ENCODE measurements around the gene GSK3B. TPM values are rescaled to one million over a fixed set of nuclear protein-coding genes. Genes with fewer than 3 reads are reported as not detected.

GSK3B gene
- total RNA-seq, 6 donors from 2014 or later, result 41.4 to 84.9 (median 48.0) TPM

- TF ChIP-seq EP300 (IDR thresholded peaks at IDR 0.05) (no peak), CTCF (IDR thresholded peaks at IDR 0.05) (no peak), POLR2AphosphoS5 (IDR thresholded peaks at IDR 0.05) (no peak), POLR2A (IDR thresholded peaks at IDR 0.05) (no peak)
- Histone ChIP-seq H3K36me3 (peaks cover 7 to 22% (median 9%) of the 10 kb centered on the region in 4 donors), H3K9me3 (no peaks in the 10 kb centered on the region), H3K27me3 (no peaks in the 10 kb centered on the region), H3K4me1 (no peaks in the 10 kb centered on the region), H3K4me3 (no peak overlapping the region), H3K27ac (no peak overlapping the region)
- WGBS, 2 donors, result 89 to 90% methylated on average over 2 of the region's 2 CpGs
- ATAC-seq (ENCODE audit: low FRiP score in 2 of 2) (no peak), DNase-seq (no peak)
Measured at GRCh38 chr3:119862616-119863015, 231.6 kb downstream of the GSK3B start.

- 91 to 95% methylated on average over 2 of the region's 2 CpGs for WGBS, 2 donors
- TF ChIP-seq POLR2A (IDR thresholded peaks at IDR 0.05) (no peak), EP300 (IDR thresholded peaks at IDR 0.05) (no peak), CTCF (IDR thresholded peaks at IDR 0.05) (no peak), POLR2AphosphoS5 (IDR thresholded peaks at IDR 0.05) (no peak)
- Histone ChIP-seq H3K36me3 (peaks cover 7 to 31% (median 11%) of the 10 kb centered on the region in 4 donors), H3K4me3 (no peak overlapping the region), H3K27ac (no peak overlapping the region), H3K27me3 (no peaks in the 10 kb centered on the region), H3K4me1 (no peaks in the 10 kb centered on the region), H3K9me3 (no peaks in the 10 kb centered on the region)
- no peak for ATAC-seq (ENCODE audit: low FRiP score in 2 of 2)
- no peak for DNase-seq
Measured at GRCh38 chr3:119861681-119862080, 232.6 kb downstream of the GSK3B start.

- no peak for TF ChIP-seq CTCF (IDR thresholded peaks at IDR 0.05)
- TF ChIP-seq EP300 (IDR thresholded peaks at IDR 0.05), result no peak
- TF ChIP-seq POLR2A (IDR thresholded peaks at IDR 0.05), result no peak
- TF ChIP-seq POLR2AphosphoS5 (IDR thresholded peaks at IDR 0.05), result no peak
- Histone ChIP-seq H3K4me1 (no peaks in the 10 kb centered on the region), H3K36me3 (peaks cover 7 to 31% (median 11%) of the 10 kb centered on the region in 4 donors), H3K9me3 (no peaks in the 10 kb centered on the region), H3K27ac (no peak overlapping the region), H3K27me3 (no peaks in the 10 kb centered on the region), H3K4me3 (no peak overlapping the region)
- ATAC-seq (ENCODE audit: low FRiP score in 2 of 2), result no peak
- WGBS, 2 donors, result 97 to 98% methylated on average over 2 of the region's 2 CpGs
- no peak for DNase-seq
Measured at GRCh38 chr3:119859728-119860127, 234.5 kb downstream of the GSK3B start.

- DNase-seq, result no peak
- ATAC-seq (ENCODE audit: low FRiP score in 2 of 2), result no peak
- H3K27me3 ChIP-seq, result no peaks in the 10 kb centered on the region
- H3K9me3 ChIP-seq, result no peaks in the 10 kb centered on the region
- H3K36me3 ChIP-seq, result peaks cover 7 to 28% (median 11%) of the 10 kb centered on the region in 4 donors
- no peak for TF ChIP-seq CTCF (IDR thresholded peaks at IDR 0.05)
- H3K4me1 ChIP-seq, result no peaks in the 10 kb centered on the region
- WGBS, 2 donors, result 92 to 93% methylated on average over 2 of the region's 2 CpGs
- no peak overlapping the region for H3K27ac ChIP-seq
- H3K4me3 ChIP-seq, result no peak overlapping the region
Measured at GRCh38 chr3:119858957-119859356, 235.3 kb downstream of the GSK3B start.

- H3K4me1 ChIP-seq, result no peaks in the 10 kb centered on the region
- H3K36me3 ChIP-seq, result peaks cover 0 to 14% (median 2%) of the 10 kb centered on the region in 4 donors
- 95 to 96% methylated on average over 3 of the region's 3 CpGs for WGBS, 2 donors
- no peaks in the 10 kb centered on the region for H3K27me3 ChIP-seq
- TF ChIP-seq EP300 (IDR thresholded peaks at IDR 0.05) (no peak), POLR2AphosphoS5 (IDR thresholded peaks at IDR 0.05) (no peak), POLR2A (IDR thresholded peaks at IDR 0.05) (no peak), CTCF (IDR thresholded peaks at IDR 0.05) (no peak)
- no peak overlapping the region for H3K27ac ChIP-seq
- H3K9me3 ChIP-seq, result no peaks in the 10 kb centered on the region
- ATAC-seq (ENCODE audit: low FRiP score in 2 of 2), result no peak
- no peak overlapping the region for H3K4me3 ChIP-seq
- DNase-seq, result no peak
Measured at GRCh38 chr3:119856695-119857094, 237.6 kb downstream of the GSK3B start.

Data from upper lobe of left lung (tissue), 6 donors.